Lower leg skin (tissue), 3 donors: ENCODE data around the gene P2RY8.

Experiments used
- POLR2A ChIP-seq, 2 donors: fragments of 450-650 bp; IDR thresholded peaks; one replicate each; pipeline ENCODE4 v1.6.1; 2016 to 2017; ENCODE audit warnings: antibody characterized with exemption in 2 of 2, mild to moderate bottlenecking in 1 of 2, moderate library complexity in 1 of 2
- TF ChIP-seq, protein P1 (sequence below), 3 donors: fragments of 450-650 bp; IDR thresholded peaks; one replicate each; pipeline ENCODE4 v1.5.1; 2016; ENCODE audit warnings: antibody characterized with exemption in 3 of 3, mild to moderate bottlenecking in 3 of 3, moderate library complexity in 2 of 3

DNA sequence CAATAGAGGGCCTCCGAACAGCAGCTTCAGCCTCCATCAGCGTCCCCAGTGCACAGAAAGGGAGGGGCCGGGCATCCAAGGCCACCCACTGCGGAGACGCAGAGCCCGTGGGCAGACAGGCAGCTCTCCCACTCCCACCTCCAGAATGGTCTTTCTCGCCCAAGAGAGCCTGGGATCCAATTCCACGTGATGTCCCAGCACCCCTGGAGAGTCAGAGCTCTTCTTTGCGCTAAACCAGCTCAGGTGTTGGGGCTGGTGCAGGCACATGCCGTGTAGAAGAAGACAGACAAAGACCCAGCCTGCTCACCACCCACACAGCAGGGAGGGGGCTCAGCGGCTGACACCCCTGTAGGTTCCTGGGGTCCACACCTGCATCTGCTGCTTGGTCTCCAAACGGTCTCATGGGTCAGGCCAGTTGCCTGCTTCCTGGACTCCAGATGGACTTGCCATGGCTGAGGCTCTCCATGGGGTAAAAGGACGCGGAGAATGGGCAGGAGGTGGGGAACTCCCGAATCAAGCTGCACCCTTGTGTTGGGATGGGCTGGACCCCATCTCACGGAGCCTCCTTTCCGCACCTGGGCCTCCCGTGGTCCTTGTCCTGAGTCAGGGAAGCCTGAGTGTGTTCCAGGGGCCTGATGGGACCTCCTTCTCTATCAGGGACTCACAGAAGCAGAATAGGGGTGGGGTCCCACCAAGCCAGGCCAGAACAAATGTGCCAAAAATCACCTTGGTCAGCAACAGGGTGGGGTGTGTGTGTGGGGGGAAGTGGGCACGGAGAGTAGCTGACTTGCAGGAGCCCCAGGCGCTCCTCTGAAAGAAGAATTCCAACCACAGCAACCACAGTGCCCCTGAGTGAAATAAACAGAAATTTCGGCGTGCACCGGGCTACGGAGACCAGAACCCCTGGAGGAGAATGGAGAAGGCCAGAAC is 72.7 kb downstream of the P2RY8 start:
- TF ChIP-seq, protein P1, sequence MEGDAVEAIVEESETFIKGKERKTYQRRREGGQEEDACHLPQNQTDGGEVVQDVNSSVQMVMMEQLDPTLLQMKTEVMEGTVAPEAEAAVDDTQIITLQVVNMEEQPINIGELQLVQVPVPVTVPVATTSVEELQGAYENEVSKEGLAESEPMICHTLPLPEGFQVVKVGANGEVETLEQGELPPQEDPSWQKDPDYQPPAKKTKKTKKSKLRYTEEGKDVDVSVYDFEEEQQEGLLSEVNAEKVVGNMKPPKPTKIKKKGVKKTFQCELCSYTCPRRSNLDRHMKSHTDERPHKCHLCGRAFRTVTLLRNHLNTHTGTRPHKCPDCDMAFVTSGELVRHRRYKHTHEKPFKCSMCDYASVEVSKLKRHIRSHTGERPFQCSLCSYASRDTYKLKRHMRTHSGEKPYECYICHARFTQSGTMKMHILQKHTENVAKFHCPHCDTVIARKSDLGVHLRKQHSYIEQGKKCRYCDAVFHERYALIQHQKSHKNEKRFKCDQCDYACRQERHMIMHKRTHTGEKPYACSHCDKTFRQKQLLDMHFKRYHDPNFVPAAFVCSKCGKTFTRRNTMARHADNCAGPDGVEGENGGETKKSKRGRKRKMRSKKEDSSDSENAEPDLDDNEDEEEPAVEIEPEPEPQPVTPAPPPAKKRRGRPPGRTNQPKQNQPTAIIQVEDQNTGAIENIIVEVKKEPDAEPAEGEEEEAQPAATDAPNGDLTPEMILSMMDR (IDR thresholded peaks at IDR 0.05) = no peak
- no peak for TF ChIP-seq POLR2A (IDR thresholded peaks at IDR 0.05)
